OCI-LY7 (cell line): Measurements from ENCODE around the gene DCAKD. TPM values are rescaled to one million over a fixed set of nuclear protein-coding genes. Genes with fewer than 3 reads are reported as not detected.

Source experiments
- BruUV-seq: library from RNA; stranded (reverse); fragments of 400-500 nt; replicated peaks from 2 replicates; lab custom pipeline; 2021; lab: Mats Ljungman, UMichigan
- CTCF ChIA-PET: fragments of 300-600 bp; sonication (Branson Sonifier 250); formaldehyde crosslinking; loops from one replicate; lab custom pipeline; 2022; ENCODE audit warnings: antibody characterized with exemption; ENCODE audit not compliant: unreplicated experiment; lab: Charles Lee
- POLR2A ChIA-PET: fragments of 300-600 bp; sonication (Branson Sonifier 250); formaldehyde crosslinking; loops from one replicate; lab custom pipeline; 2022; ENCODE audit warnings: antibody characterized with exemption; lab: Charles Lee
- DNase-seq: peaks from one replicate; pipeline ENCODE4 v3.0.0-alpha.2; 2015; ENCODE audit warnings: low spot score
- H2AFZ ChIP-seq: fragments of 200-600 bp; sonication (generic), shearing (Covaris generic); 2 replicates; pipeline ENCODE4 v1.6.1; 2014; ENCODE audit warnings: mild to moderate bottlenecking, antibody characterized with exemption, low read length, moderate library complexity
- H3K27ac ChIP-seq: fragments of 200-600 bp; sonication (generic); 2 replicates; pipeline ENCODE4 v1.5.1; 2014; ENCODE audit warnings: mixed run types, low read depth, mild to moderate bottlenecking, moderate library complexity, low read length, inconsistent platforms; ENCODE audit not compliant: poor library complexity, severe bottlenecking
- H3K36me3 ChIP-seq: fragments of 200-600 bp; sonication (generic); 2 replicates; pipeline ENCODE4 v1.6.1; 2014; ENCODE audit warnings: mild to moderate bottlenecking, antibody characterized with exemption, low read length, moderate library complexity, mixed read lengths; ENCODE audit not compliant: insufficient read depth
- H3K4me1 ChIP-seq: fragments of 200-600 bp; sonication (generic); 2 replicates; pipeline ENCODE4 v1.5.1; 2014; ENCODE audit warnings: mild to moderate bottlenecking, low read length; ENCODE audit not compliant: insufficient read depth, poor library complexity, severe bottlenecking
- H3K4me2 ChIP-seq: fragments of 200-600 bp; sonication (generic); 2 replicates; pipeline ENCODE4 v1.6.1; 2014; ENCODE audit warnings: mild to moderate bottlenecking, low read length
- H3K4me3 ChIP-seq: fragments of 200-600 bp; sonication (generic); 2 replicates; pipeline ENCODE4 v1.5.1; 2014; ENCODE audit warnings: mild to moderate bottlenecking, low read depth, low read length; ENCODE audit not compliant: poor library complexity, severe bottlenecking
- H3K79me2 ChIP-seq: fragments of 200-600 bp; sonication (generic); 2 replicates; pipeline ENCODE4 v1.6.1; 2016; ENCODE audit warnings: low read depth, mild to moderate bottlenecking, low read length, moderate library complexity, mixed read lengths; ENCODE audit not compliant: insufficient read depth
- H3K9me2 ChIP-seq: fragments of 200-600 bp; sonication (generic); 2 replicates; pipeline ENCODE4 v1.6.1; 2016; ENCODE audit warnings: mild to moderate bottlenecking, low read length, mixed read lengths; ENCODE audit not compliant: insufficient read depth
- H3K9me3 ChIP-seq: fragments of 200-600 bp; sonication (generic); 2 replicates; pipeline ENCODE4 v1.6.1; 2014; ENCODE audit warnings: mild to moderate bottlenecking, mixed run types, low read length, mixed read lengths
- H4K20me1 ChIP-seq: fragments of 200-600 bp; sonication (generic); 2 replicates; pipeline ENCODE4 v1.6.1; 2014; ENCODE audit warnings: mild to moderate bottlenecking, antibody characterized with exemption, low read length, moderate library complexity, mixed read lengths; ENCODE audit not compliant: insufficient read depth
- CTCF ChIP-seq: fragments of 200-600 bp; sonication (generic); conservative IDR thresholded peaks from 2 replicates; pipeline ENCODE4 v1.5.1; 2014; ENCODE audit warnings: mild to moderate bottlenecking, antibody characterized with exemption, low read length, moderate library complexity, mixed read lengths
- EZH2phosphoT487 ChIP-seq: fragments of 200-600 bp; sonication (generic); IDR thresholded peaks from 2 replicates; pipeline ENCODE4 v1.6.1; 2018; ENCODE audit warnings: low read depth, borderline replicate concordance, mild to moderate bottlenecking, mixed run types, antibody characterized with exemption, low read length, moderate library complexity, mixed read lengths
- intact Hi-C: fragments of 100-400 bp; cut with micrococcal nuclease; formaldehyde crosslinking; loops from one replicate; pipeline ENCODE4 v1.10.0; 2022; ENCODE audit not compliant: unreplicated experiment
- total RNA-seq, 2 experiments: library from RNA; depleted of rRNA in 1 of 2; stranded (reverse); fragments of >200 nt in 1 of 2; shearing (Covaris generic) in 1 of 2; gene quantifications; 2 replicates each; pipeline ENCODE4 v1.2.3, GENCODE V29; 2014 to 2022

Gene DCAKD
- total RNA-seq, 2 experiments from 2014 or later, result 40.8 to 45.6 TPM

GRCh38 chr17:45029758-45030423, 21.5 kb downstream of the DCAKD start:
- no peak overlapping the region for H3K27ac ChIP-seq

GRCh38 chr17:45029096-45029495, 22.3 kb downstream of the DCAKD start:
- Histone ChIP-seq H3K9me2 (no peaks in the 10 kb centered on the region), H3K79me2 (no peaks in the 10 kb centered on the region), H2AFZ (no peak overlapping the region), H3K4me1 (no peaks in the 10 kb centered on the region), H3K36me3 (peaks cover 60% of the 10 kb centered on the region), H3K9me3 (no peaks in the 10 kb centered on the region), H3K4me3 (no peak overlapping the region), H3K4me2 (no peak overlapping the region), H3K27ac (no peak overlapping the region), H4K20me1 (no peaks in the 10 kb centered on the region)
- no peak for DNase-seq
- ChIA-PET POLR2A (no interaction called here), CTCF (no interaction called here)
- TF ChIP-seq EZH2phosphoT487 (no peak), CTCF (no peak)
- intact Hi-C loops, result no loop called here
- no TSS peak for BruUV-seq

More at GRCh38 chr17:45029758-45030423, 21.5 kb downstream of the DCAKD start:
- ChIA-PET CTCF (no interaction called here), POLR2A (no interaction called here)
- no peaks in the 10 kb centered on the region for H3K4me1 ChIP-seq
- no peaks in the 10 kb centered on the region for H3K9me2 ChIP-seq
- TF ChIP-seq EZH2phosphoT487, result no peak
- no peak for TF ChIP-seq CTCF
- no peaks in the 10 kb centered on the region for H4K20me1 ChIP-seq
- H3K4me2 ChIP-seq, result no peak overlapping the region
- H3K9me3 ChIP-seq, result no peaks in the 10 kb centered on the region
- no peak overlapping the region for H3K4me3 ChIP-seq
- no TSS peak for BruUV-seq
- peaks cover 63% of the 10 kb centered on the region for H3K36me3 ChIP-seq
- no peak overlapping the region for H2AFZ ChIP-seq
- intact Hi-C loops, result no loop called here
- H3K79me2 ChIP-seq, result no peaks in the 10 kb centered on the region
- DNase-seq, result no peak

- no peak overlapping the region for H2AFZ ChIP-seq
- H3K4me3 ChIP-seq, result no peak overlapping the region
- no peaks in the 10 kb centered on the region for H3K9me2 ChIP-seq
- no peaks in the 10 kb centered on the region for H3K9me3 ChIP-seq
- H3K36me3 ChIP-seq, result peaks cover 16% of the 10 kb centered on the region; the same call in 1 of the 2 replicates
- peaks cover 14% of the 10 kb centered on the region for H3K4me1 ChIP-seq
- no TSS peak for BruUV-seq
- no peaks in the 10 kb centered on the region for H4K20me1 ChIP-seq
- H3K4me2 ChIP-seq, result no peak overlapping the region
- CTCF ChIA-PET, result interaction anchor here (1.1 kb wide), 1 partner anchor 103 kb away, joined by 3 read pairs; no protein-coding TSS in a partner anchor
- DNase-seq, result no peak
- POLR2A ChIA-PET, result no interaction called here
- TF ChIP-seq EZH2phosphoT487, result no peak
- TF ChIP-seq CTCF, result no peak
- no peaks in the 10 kb centered on the region for H3K79me2 ChIP-seq
- no peak overlapping the region for H3K27ac ChIP-seq
- intact Hi-C loops, result loop anchor here (1.0 to 2.0 kb wide), 2 partner anchors 102 to 110 kb away; partner anchors contain the start of gene PLCD3
These were observed 28.6 kb downstream of the DCAKD start for GRCh38 chr17:45022655-45023339.
